GM12874 (cell line): ENCODE measurements around the gene CD200R1.

Experiments used
- CTCF ChIP-seq: IDR thresholded peaks from 2 replicates; pipeline ENCODE4 v1.5.1; 2011; ENCODE audit warnings: low read depth, mild to moderate bottlenecking, control low read depth, low read length, moderate library complexity; ENCODE audit not compliant: insufficient read depth

The CD200R1 gene

GRCh38 chr3:112973325-112974177, 1.4 kb downstream of the CD200R1 start:
- TF ChIP-seq CTCF: no peak

GRCh38 chr3:112972158-112972557, 2.7 kb downstream of the CD200R1 start:
- no peak for TF ChIP-seq CTCF

- TF ChIP-seq CTCF: no peak
These were observed 7.1 kb downstream of the CD200R1 start for GRCh38 chr3:112967828-112968227.

- TF ChIP-seq CTCF: no peak
These were observed 7.5 kb downstream of the CD200R1 start for GRCh38 chr3:112967425-112967824.

- TF ChIP-seq CTCF: no peak
These were observed 8.3 kb downstream of the CD200R1 start for GRCh38 chr3:112966633-112967032.

GRCh38 chr3:112965656-112966055, 9.2 kb downstream of the CD200R1 start:
- TF ChIP-seq CTCF: no peak

GRCh38 chr3:112963683-112964082, 11.2 kb downstream of the CD200R1 start:
- TF ChIP-seq CTCF: no peak
